Measurements from ENCODE around the gene TAGLN2. TPM values are rescaled to one million over a fixed set of nuclear protein-coding genes. Genes with fewer than 3 reads are reported as not detected.

TAGLN2 gene
- total and polyA plus RNA-seq, 10 of the 15 experiments (the other 5 are each of a cell fraction or from before 2014, with no cell fraction given) = 155 to 611 (median 363) TPM

- ChIA-PET RAD21 (ENCODE audit: unreplicated experiment) (no interaction called here), CTCF (interaction anchor here (0.6 to 3.2 kb wide), 3 partner anchors 29 to 65 kb away, joined by 3 to 14 read pairs (median 4); no protein-coding TSS in a partner anchor), SMC1A (ENCODE audit: uncharacterized antibody, unreplicated experiment) (no interaction called here), POLR2A (no interaction called here)
- in situ Hi-C loops (cut with MboI) (no loop called here), intact Hi-C loops (cut with micrococcal nuclease; ENCODE audit: unreplicated experiment) (no loop called here)
- Histone ChIP-seq H3K4me1 (ENCODE audit: control insufficient read depth, insufficient read depth, low read length) (no peaks in the 10 kb centered on the region), H3K9ac (ENCODE audit: control insufficient read depth, insufficient read depth, low read length) (no peak overlapping the region), H3K4me3 (no peak overlapping the region), H3K79me2 (ENCODE audit: control insufficient read depth, insufficient read depth, low read length) (no peaks in the 10 kb centered on the region), H2AFZ (ENCODE audit: control insufficient read depth, low read depth, low read length) (no peak overlapping the region), H3K36me3 (ENCODE audit: control insufficient read depth in 2 of 2, insufficient read depth in 2 of 2, low read length in 1 of 2) (no peaks in the 10 kb centered on the region), H3K27me3 (replicated peaks in 1 of 2; ENCODE audit: control insufficient read depth in 2 of 2, insufficient read depth in 2 of 2, low read length in 1 of 2) (peaks cover 4% of the 10 kb centered on the region in 2 experiments; a peak in 3 of 4 replicates), H3K9me3 (replicated peaks; ENCODE audit: control insufficient read depth, insufficient read depth, low read length) (no peaks in the 10 kb centered on the region), H3K27ac (ENCODE audit: control insufficient read depth, insufficient read depth) (no peak overlapping the region), H3K4me2 (ENCODE audit: control insufficient read depth, insufficient read depth) (no peak overlapping the region), H4K20me1 (ENCODE audit: control insufficient read depth, insufficient read depth) (no peaks in the 10 kb centered on the region)
- TF ChIP-seq RELA (IDR thresholded peaks at IDR 0.05; ENCODE audit: borderline replicate concordance, partially characterized antibody) = no peak
- FAIRE-seq (no peak), ATAC-seq (no peak), DNase-seq (ENCODE audit: low read depth, low spot score) (no peak)
- 36% methylated on average over 2 of the region's 2 CpGs for WGBS (ENCODE audit: insufficient coverage, insufficient replicate concordance, low lambda C conversion rate, missing lambda C conversion rate)
- no TSS peak for BruUV-seq (replicated peaks)
Measured at GRCh38 chr1:159965263-159965662, 40.0 kb upstream of the TAGLN2 start.

DNA sequence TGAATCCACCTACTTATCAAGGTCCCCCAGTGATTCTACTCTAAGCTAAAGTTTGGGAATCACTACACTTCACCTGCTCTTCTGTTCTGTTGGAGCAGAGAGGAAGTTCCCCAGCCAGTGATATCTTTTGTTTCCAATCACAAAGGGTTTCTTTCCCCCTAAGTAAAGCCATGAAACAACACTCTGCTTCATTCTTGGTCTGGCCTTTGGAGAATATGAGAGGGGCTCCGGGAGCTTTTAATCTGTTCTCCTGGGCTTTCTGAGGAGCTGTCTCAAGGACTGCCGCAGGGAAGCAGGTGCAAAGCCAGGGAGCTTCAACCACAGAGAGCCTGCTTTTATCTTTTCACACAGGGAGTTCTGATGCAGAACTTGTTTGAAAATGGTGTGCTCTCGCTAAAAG is 38.8 kb upstream of the TAGLN2 start:
- ChIA-PET RAD21 (ENCODE audit: unreplicated experiment) (no interaction called here), CTCF (interaction anchor here (3.2 kb wide), 1 partner anchor 44 kb away, joined by 14 read pairs; no protein-coding TSS in a partner anchor), POLR2A (no interaction called here), SMC1A (ENCODE audit: uncharacterized antibody, unreplicated experiment) (no interaction called here)
- DNase-seq (ENCODE audit: low read depth, low spot score) (no peak), ATAC-seq (no peak), FAIRE-seq (no peak)
- intact Hi-C loops (cut with micrococcal nuclease; ENCODE audit: unreplicated experiment) = no loop called here
- no peaks in the 10 kb centered on the region for H3K79me2 ChIP-seq (ENCODE audit: control insufficient read depth, insufficient read depth, low read length)
- no TSS peak for BruUV-seq (replicated peaks)
- in situ Hi-C loops (cut with MboI) = no loop called here
- peaks cover 4% of the 10 kb centered on the region in 2 experiments; a peak in 3 of 4 replicates for H3K27me3 ChIP-seq (replicated peaks in 1 of 2; ENCODE audit: control insufficient read depth in 2 of 2, insufficient read depth in 2 of 2, low read length in 1 of 2)
- peaks cover 4% of the 10 kb centered on the region for H3K4me1 ChIP-seq (ENCODE audit: control insufficient read depth, insufficient read depth, low read length)
- H4K20me1 ChIP-seq (ENCODE audit: control insufficient read depth, insufficient read depth) = no peaks in the 10 kb centered on the region
- H3K36me3 ChIP-seq (ENCODE audit: control insufficient read depth in 2 of 2, insufficient read depth in 2 of 2, low read length in 1 of 2) = no peaks in the 10 kb centered on the region
- no peak overlapping the region for H3K9ac ChIP-seq (ENCODE audit: control insufficient read depth, insufficient read depth, low read length)
- no peaks in the 10 kb centered on the region for H3K9me3 ChIP-seq (replicated peaks; ENCODE audit: control insufficient read depth, insufficient read depth, low read length)
- no peak overlapping the region for H2AFZ ChIP-seq (ENCODE audit: control insufficient read depth, low read depth, low read length)
- no peak overlapping the region for H3K27ac ChIP-seq (ENCODE audit: control insufficient read depth, insufficient read depth)
- no peak overlapping the region for H3K4me3 ChIP-seq
- H3K4me2 ChIP-seq (ENCODE audit: control insufficient read depth, insufficient read depth) = no peak overlapping the region
- WGBS (ENCODE audit: insufficient coverage, insufficient replicate concordance, low lambda C conversion rate, missing lambda C conversion rate) = 39% methylated on average over 3 of the region's 3 CpGs
- TF ChIP-seq RELA (IDR thresholded peaks at IDR 0.05; ENCODE audit: borderline replicate concordance, partially characterized antibody) (no peak), RELB (IDR thresholded peaks at IDR 0.05; ENCODE audit: low read depth) (no peak), BRCA1 (IDR thresholded peaks at IDR 0.05; ENCODE audit: low read depth, low read length) (no peak), KAT2A (conservative IDR thresholded peaks at IDR 0.05; ENCODE audit: control insufficient read depth, low read depth, low read length) (no peak), POLR2A (IDR thresholded peaks at IDR 0.05; ENCODE audit: low read depth, low read length) (no peak), JUND (IDR thresholded peaks at IDR 0.05; ENCODE audit: low read depth, low read length) (no peak), TCF12 (IDR thresholded peaks at IDR 0.05; ENCODE audit: low read depth, low read length) (no peak), CEBPZ (IDR thresholded peaks at IDR 0.05; ENCODE audit: low read depth, low read length) (no peak)
- TF ChIP-seq, protein P1, sequence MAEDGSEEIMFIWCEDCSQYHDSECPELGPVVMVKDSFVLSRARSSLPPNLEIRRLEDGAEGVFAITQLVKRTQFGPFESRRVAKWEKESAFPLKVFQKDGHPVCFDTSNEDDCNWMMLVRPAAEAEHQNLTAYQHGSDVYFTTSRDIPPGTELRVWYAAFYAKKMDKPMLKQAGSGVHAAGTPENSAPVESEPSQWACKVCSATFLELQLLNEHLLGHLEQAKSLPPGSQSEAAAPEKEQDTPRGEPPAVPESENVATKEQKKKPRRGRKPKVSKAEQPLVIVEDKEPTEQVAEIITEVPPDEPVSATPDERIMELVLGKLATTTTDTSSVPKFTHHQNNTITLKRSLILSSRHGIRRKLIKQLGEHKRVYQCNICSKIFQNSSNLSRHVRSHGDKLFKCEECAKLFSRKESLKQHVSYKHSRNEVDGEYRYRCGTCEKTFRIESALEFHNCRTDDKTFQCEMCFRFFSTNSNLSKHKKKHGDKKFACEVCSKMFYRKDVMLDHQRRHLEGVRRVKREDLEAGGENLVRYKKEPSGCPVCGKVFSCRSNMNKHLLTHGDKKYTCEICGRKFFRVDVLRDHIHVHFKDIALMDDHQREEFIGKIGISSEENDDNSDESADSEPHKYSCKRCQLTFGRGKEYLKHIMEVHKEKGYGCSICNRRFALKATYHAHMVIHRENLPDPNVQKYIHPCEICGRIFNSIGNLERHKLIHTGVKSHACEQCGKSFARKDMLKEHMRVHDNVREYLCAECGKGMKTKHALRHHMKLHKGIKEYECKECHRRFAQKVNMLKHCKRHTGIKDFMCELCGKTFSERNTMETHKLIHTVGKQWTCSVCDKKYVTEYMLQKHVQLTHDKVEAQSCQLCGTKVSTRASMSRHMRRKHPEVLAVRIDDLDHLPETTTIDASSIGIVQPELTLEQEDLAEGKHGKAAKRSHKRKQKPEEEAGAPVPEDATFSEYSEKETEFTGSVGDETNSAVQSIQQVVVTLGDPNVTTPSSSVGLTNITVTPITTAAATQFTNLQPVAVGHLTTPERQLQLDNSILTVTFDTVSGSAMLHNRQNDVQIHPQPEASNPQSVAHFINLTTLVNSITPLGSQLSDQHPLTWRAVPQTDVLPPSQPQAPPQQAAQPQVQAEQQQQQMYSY (CRISPR knock-in tag; IDR thresholded peaks at IDR 0.05) = no peak

Data from GM12878 (cell line).